ENCODE data around the gene PPIF.

DNA sequence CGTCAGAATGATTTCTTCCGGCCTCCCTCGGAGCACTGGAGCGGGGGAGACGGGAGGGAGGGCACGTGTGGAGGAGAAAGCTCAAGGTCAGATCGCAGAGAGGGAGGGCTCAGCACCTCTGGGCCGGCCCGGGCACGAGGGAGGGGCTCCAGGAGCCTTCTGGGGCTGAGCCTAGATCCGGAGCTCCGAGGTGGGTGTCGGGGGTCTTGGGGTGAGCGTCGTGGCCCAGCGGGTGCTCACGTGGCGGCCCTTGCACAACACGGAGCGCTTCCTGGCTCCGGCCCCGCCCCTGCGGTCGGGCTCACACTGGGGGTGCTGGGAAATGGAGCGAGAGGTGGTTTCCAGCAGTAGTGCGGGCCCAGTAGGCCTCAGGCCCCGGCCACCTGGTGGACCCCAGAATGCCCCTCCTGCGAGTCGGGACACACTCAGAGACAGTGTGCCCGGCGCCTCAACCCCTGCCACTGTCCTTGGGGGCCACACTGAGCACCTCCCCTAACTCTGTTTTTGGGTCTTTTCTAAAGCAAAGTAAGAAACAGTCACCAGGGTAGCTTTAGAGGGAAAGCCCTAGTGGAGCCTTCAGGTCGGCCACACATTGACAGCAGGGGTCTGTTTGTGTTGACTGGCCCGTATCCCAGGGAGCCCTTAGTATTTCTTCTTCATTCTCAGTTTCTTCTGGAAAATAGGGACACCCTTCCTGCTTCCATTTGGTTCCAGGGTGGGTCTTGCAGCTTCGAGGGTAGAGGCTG, 798 bp downstream of the PPIF start:
- TF ChIP-seq, protein P1, sequence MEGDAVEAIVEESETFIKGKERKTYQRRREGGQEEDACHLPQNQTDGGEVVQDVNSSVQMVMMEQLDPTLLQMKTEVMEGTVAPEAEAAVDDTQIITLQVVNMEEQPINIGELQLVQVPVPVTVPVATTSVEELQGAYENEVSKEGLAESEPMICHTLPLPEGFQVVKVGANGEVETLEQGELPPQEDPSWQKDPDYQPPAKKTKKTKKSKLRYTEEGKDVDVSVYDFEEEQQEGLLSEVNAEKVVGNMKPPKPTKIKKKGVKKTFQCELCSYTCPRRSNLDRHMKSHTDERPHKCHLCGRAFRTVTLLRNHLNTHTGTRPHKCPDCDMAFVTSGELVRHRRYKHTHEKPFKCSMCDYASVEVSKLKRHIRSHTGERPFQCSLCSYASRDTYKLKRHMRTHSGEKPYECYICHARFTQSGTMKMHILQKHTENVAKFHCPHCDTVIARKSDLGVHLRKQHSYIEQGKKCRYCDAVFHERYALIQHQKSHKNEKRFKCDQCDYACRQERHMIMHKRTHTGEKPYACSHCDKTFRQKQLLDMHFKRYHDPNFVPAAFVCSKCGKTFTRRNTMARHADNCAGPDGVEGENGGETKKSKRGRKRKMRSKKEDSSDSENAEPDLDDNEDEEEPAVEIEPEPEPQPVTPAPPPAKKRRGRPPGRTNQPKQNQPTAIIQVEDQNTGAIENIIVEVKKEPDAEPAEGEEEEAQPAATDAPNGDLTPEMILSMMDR (IDR thresholded peaks at IDR 0.05): no peak
- TF ChIP-seq POLR2A (IDR thresholded peaks at IDR 0.05): no peak
